ENCODE measurements around the gene NT5DC3. TPM values are rescaled to one million over a fixed set of nuclear protein-coding genes. Genes with fewer than 3 reads are reported as not detected.

Gene NT5DC3
- total and polyA plus RNA-seq, 2 donors (not counting 3 experiments of a cell fraction or from before 2014, with no cell fraction given), result 1.5 to 6.7 TPM

DNA sequence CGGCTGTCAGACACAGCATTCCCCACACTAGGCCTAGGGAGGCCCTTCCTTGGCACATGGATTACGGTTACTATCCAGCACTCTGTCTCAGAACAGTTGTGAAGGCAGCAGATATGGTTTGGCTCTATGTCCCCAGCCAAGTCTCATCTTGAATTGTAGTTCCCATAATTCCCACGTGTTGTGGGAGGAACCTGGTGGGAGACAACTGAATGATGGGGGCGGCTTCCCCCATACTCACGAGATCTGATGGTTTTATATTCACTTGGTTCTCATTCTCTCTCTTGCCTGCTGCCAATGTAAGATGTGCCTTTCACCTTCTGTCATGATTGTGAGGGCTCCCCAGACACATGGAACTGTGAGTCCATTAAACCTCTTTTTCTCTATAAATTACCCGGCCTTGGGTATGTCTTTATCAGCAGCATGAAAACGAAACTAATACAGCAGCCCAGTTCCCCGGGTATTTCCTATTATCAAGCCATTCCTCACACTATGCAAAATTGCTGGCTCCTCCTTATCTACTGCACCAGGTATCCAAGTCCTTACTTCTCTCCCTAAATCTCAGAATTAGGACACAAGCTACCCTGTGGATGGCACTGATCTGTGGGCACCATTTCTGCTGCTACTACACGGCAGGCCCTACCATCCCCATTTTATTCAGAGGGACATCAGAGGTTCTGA lies 33.3 kb downstream of the NT5DC3 start:
- no peak overlapping the region for H3K4me2 ChIP-seq (ENCODE audit: insufficient read depth, low read length)
- intact Hi-C loops (cut with micrococcal nuclease) (no loop called here), dilution Hi-C loops (cut with MboI; ENCODE audit: extremely low pct_ligation_motif_present, low sequenced_read_pairs) (no loop called here)
- no peak for FAIRE-seq
- TF ChIP-seq GATA2 (IDR thresholded peaks at IDR 0.05; ENCODE audit: insufficient read depth, insufficient read length, low read depth, low read length) (no peak), POLR2A (IDR thresholded peaks at IDR 0.05; ENCODE audit: low read depth, low read length) (no peak), MYC (IDR thresholded peaks at IDR 0.05; ENCODE audit: low read depth, low read length) (no peak), POLR2AphosphoS5 (IDR thresholded peaks at IDR 0.05; ENCODE audit: insufficient read depth, low read depth, low read length) (no peak), JUN (IDR thresholded peaks at IDR 0.05; ENCODE audit: borderline replicate concordance, insufficient read depth, insufficient read length, low read depth) (no peak), FOS (IDR thresholded peaks at IDR 0.05; ENCODE audit: borderline replicate concordance, insufficient read depth, low read length) (no peak), EZH2 (IDR thresholded peaks at IDR 0.05; ENCODE audit: borderline replicate concordance, low read depth, low read length, severe bottlenecking) (no peak)
- TF ChIP-seq, protein P1, sequence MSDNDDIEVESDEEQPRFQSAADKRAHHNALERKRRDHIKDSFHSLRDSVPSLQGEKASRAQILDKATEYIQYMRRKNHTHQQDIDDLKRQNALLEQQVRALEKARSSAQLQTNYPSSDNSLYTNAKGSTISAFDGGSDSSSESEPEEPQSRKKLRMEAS (IDR thresholded peaks at IDR 0.05; ENCODE audit: insufficient read depth, insufficient read length), result no peak
- TF ChIP-seq, protein P2, sequence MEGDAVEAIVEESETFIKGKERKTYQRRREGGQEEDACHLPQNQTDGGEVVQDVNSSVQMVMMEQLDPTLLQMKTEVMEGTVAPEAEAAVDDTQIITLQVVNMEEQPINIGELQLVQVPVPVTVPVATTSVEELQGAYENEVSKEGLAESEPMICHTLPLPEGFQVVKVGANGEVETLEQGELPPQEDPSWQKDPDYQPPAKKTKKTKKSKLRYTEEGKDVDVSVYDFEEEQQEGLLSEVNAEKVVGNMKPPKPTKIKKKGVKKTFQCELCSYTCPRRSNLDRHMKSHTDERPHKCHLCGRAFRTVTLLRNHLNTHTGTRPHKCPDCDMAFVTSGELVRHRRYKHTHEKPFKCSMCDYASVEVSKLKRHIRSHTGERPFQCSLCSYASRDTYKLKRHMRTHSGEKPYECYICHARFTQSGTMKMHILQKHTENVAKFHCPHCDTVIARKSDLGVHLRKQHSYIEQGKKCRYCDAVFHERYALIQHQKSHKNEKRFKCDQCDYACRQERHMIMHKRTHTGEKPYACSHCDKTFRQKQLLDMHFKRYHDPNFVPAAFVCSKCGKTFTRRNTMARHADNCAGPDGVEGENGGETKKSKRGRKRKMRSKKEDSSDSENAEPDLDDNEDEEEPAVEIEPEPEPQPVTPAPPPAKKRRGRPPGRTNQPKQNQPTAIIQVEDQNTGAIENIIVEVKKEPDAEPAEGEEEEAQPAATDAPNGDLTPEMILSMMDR (IDR thresholded peaks at IDR 0.05; ENCODE audit: extremely low read depth in 1 of 2, insufficient read depth in 1 of 2, low read depth in 1 of 2, low read length in 2 of 2), result no peak
- BruUV-seq (replicated peaks), result no TSS peak
- peaks cover 24% of the 10 kb centered on the region for H3K4me1 ChIP-seq (ENCODE audit: control insufficient read depth, extremely low read depth, insufficient read depth, low read length)
- no peaks in the 10 kb centered on the region for H3K79me2 ChIP-seq (ENCODE audit: control insufficient read depth, insufficient read depth, low read length)
- H3K36me3 ChIP-seq (ENCODE audit: control insufficient read depth in 2 of 2, extremely low read depth in 1 of 2, insufficient read depth in 2 of 2, low read length in 2 of 2), result no peaks in the 10 kb centered on the region
- POLR2A ChIA-PET, result no interaction called here
- H3K4me3 ChIP-seq (replicated peaks in 1 of 3; ENCODE audit: insufficient read depth in 1 of 3, low read depth in 1 of 3, low read length in 3 of 3), result no peak overlapping the region
- DNase-seq (ENCODE audit: low read depth, low spot score), result no peak
- no peak overlapping the region for H3K27ac ChIP-seq (ENCODE audit: insufficient read depth, low read depth, low read length)
- no peaks in the 10 kb centered on the region for H3K9me3 ChIP-seq (replicated peaks; ENCODE audit: control insufficient read depth, insufficient read depth, low read length)
- CTCF ChIA-PET, result interaction anchor here (1.8 kb wide), 1 partner anchor 63 kb away, joined by 7 read pairs; no protein-coding TSS in a partner anchor
- no peak overlapping the region for H3K9ac ChIP-seq (replicated peaks; ENCODE audit: extremely low read depth, insufficient read depth, low read length)
- H2AFZ ChIP-seq (ENCODE audit: low read depth, low read length), result no peak overlapping the region
- H4K20me1 ChIP-seq (replicated peaks; ENCODE audit: control insufficient read depth, extremely low read depth, insufficient read depth, low read length), result no peaks in the 10 kb centered on the region
- no peaks in the 10 kb centered on the region for H3K27me3 ChIP-seq (ENCODE audit: control insufficient read depth in 2 of 2, insufficient read depth in 2 of 2, low read length in 2 of 2)
- no peaks in the 10 kb centered on the region for H3K9me1 ChIP-seq (replicated peaks; ENCODE audit: control insufficient read depth, extremely low read depth, insufficient read depth, low read length)

Data from endothelial cell of umbilical vein (primary cell).